ENCODE data around the gene RGS10.

RGS10 gene

DNA sequence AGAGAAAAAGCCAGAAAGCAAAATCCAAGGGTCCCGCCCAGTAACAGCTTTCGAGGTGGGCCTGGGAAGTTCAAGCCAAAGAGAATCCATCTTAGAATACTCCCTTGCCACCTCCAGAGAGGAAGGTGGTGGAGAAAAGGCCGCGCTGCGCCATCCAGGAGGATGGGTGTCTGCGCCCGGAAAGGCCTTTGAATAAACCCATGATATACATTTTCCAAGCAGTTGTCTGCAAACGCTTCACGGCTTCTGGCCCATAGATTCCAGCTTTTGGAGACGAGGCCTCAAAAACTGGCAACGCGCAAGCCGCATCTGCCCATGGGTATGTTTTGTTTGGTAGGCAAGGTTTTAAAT is 17.8 kb downstream of the RGS10 start:
- no peak for TF ChIP-seq EZH2 (optimal IDR thresholded peaks at IDR 0.05; ENCODE audit: low read depth, low read length)
- TF ChIP-seq, protein P1, sequence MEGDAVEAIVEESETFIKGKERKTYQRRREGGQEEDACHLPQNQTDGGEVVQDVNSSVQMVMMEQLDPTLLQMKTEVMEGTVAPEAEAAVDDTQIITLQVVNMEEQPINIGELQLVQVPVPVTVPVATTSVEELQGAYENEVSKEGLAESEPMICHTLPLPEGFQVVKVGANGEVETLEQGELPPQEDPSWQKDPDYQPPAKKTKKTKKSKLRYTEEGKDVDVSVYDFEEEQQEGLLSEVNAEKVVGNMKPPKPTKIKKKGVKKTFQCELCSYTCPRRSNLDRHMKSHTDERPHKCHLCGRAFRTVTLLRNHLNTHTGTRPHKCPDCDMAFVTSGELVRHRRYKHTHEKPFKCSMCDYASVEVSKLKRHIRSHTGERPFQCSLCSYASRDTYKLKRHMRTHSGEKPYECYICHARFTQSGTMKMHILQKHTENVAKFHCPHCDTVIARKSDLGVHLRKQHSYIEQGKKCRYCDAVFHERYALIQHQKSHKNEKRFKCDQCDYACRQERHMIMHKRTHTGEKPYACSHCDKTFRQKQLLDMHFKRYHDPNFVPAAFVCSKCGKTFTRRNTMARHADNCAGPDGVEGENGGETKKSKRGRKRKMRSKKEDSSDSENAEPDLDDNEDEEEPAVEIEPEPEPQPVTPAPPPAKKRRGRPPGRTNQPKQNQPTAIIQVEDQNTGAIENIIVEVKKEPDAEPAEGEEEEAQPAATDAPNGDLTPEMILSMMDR (IDR thresholded peaks at IDR 0.05; ENCODE audit: low read length), result no peak
- TF ChIP-seq EZH2phosphoT487 (IDR thresholded peaks at IDR 0.05; ENCODE audit: low read length), result no peak
- Histone ChIP-seq H3K9ac (ENCODE audit: low read length) (no peak overlapping the region), H3K4me1 (ENCODE audit: low read length) (no peaks in the 10 kb centered on the region)

DNA sequence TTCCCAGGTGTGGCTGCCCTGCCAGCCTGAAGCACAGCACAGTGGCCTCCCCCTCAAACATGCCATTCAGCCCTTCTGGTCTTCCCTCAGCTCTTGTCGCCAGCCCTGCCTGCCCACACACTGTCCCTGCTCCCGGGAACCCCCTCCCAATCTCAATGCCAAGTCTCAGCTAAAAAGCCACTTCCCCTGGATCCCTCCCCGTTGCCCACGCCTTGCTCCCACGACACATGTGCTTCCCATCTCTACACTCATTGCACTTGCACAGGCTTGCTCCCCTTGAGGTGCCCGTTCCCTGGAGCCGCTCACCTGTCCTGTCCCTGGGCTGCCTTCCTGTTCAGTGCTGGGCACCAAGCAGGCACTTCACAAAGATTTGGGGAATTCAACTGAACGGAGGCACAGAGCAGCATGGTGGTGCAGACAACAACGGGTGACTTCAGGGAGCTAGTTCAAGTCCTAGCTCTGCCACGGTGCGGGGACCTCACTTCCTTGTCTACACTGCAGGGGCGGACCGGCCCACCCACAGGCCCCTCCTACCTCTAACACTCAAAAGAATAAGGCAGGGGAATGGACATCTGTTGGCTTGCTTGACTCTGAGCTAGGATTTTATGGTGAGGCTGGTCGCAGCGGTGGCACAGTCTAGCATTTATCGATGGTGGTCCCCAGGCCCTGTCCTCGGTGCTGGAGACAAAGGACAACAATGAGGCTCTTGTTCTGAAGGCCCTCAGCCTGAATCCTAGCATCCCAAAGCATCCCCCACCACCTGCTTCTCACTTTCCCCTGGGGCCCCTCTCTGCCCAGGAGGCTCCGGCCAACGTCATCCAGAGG is 18.4 kb downstream of the RGS10 start:
- Histone ChIP-seq H3K4me1 (ENCODE audit: low read length) (no peaks in the 10 kb centered on the region), H3F3A (ENCODE audit: insufficient read depth, low read length) (no peaks in the 10 kb centered on the region), H4K20me1 (ENCODE audit: insufficient read depth, low read length) (no peaks in the 10 kb centered on the region), H3K9me3 (replicated peaks; ENCODE audit: insufficient read depth, low read length) (no peaks in the 10 kb centered on the region), H2AFZ (ENCODE audit: low read length) (no peak overlapping the region), H3K4me2 (ENCODE audit: low read depth, low read length) (no peak overlapping the region), H3K27ac (ENCODE audit: low read length) (no peak overlapping the region), H3K79me2 (ENCODE audit: low read length) (no peaks in the 10 kb centered on the region), H3K9me2 (replicated peaks; ENCODE audit: insufficient read depth, low read length) (no peaks in the 10 kb centered on the region), H3K27me3 (replicated peaks; ENCODE audit: insufficient read depth, low read length) (no peaks in the 10 kb centered on the region), H3K4me3 (ENCODE audit: low read length) (no peak overlapping the region), H3K36me3 (replicated peaks; ENCODE audit: insufficient read depth, low read length) (no peaks in the 10 kb centered on the region; the same call in 1 of the 2 replicates), H3K9ac (ENCODE audit: low read length) (no peak overlapping the region)
- DNase-seq, result no peak
- TF ChIP-seq, protein P1 (IDR thresholded peaks at IDR 0.05; ENCODE audit: low read length), result no peak
- TF ChIP-seq EZH2 (optimal IDR thresholded peaks at IDR 0.05; ENCODE audit: low read depth, low read length), result no peak
- TF ChIP-seq EZH2phosphoT487 (IDR thresholded peaks at IDR 0.05; ENCODE audit: low read length), result no peak

More for the DNA sequence above, 17.8 kb downstream of the RGS10 start:
- DNase-seq, result no peak
- Histone ChIP-seq H3K27ac (ENCODE audit: low read length) (no peak overlapping the region), H3K36me3 (replicated peaks; ENCODE audit: insufficient read depth, low read length) (no peaks in the 10 kb centered on the region; the same call in 1 of the 2 replicates), H3K9me2 (replicated peaks; ENCODE audit: insufficient read depth, low read length) (no peaks in the 10 kb centered on the region), H2AFZ (ENCODE audit: low read length) (no peak overlapping the region), H3K27me3 (replicated peaks; ENCODE audit: insufficient read depth, low read length) (no peaks in the 10 kb centered on the region), H3K79me2 (ENCODE audit: low read length) (no peaks in the 10 kb centered on the region), H3K9me3 (replicated peaks; ENCODE audit: insufficient read depth, low read length) (no peaks in the 10 kb centered on the region), H3F3A (ENCODE audit: insufficient read depth, low read length) (no peaks in the 10 kb centered on the region), H4K20me1 (ENCODE audit: insufficient read depth, low read length) (no peaks in the 10 kb centered on the region), H3K4me2 (ENCODE audit: low read depth, low read length) (no peak overlapping the region), H3K4me3 (ENCODE audit: low read length) (no peak overlapping the region)

DNA sequence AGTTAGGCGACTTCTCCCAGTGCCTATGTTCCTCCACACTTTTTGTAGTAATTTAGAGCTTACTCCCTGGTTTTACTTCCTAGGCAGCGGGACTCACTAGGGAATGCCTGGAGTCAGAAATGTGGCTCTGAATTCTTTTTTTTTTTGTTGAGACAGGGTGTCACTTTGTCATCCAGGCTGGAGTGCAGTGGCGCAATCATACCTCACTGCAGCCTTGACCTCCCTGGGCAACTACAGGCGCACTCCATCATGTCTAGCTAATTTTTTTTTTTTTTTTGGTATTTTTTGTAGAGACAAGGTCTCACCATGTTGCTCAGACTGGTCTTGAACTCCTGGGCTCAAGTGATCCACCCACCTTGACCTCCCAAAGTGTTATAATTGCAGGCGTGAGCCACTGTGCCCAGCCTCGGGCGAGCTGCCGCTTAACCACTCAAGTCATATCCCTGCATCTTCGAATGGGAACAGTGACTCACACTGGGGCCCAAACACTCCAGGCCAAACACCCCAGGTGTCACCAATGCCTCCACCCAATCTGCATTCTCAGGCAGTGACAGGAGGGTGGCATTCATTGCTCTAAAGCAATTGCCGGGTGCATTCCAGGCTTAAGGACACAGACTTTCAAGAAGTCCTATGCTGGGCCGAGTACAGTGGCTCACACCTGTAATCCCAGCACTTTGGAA is 19.6 kb downstream of the RGS10 start:
- Histone ChIP-seq H4K20me1 (ENCODE audit: insufficient read depth, low read length) (no peaks in the 10 kb centered on the region), H3K79me2 (ENCODE audit: low read length) (no peaks in the 10 kb centered on the region), H3K9ac (ENCODE audit: low read length) (no peak overlapping the region), H3K9me2 (replicated peaks; ENCODE audit: insufficient read depth, low read length) (no peaks in the 10 kb centered on the region), H3K9me3 (replicated peaks; ENCODE audit: insufficient read depth, low read length) (no peaks in the 10 kb centered on the region), H3K36me3 (replicated peaks; ENCODE audit: insufficient read depth, low read length) (no peaks in the 10 kb centered on the region; the same call in 1 of the 2 replicates), H3K4me1 (ENCODE audit: low read length) (peaks cover 6% of the 10 kb centered on the region), H3K27ac (ENCODE audit: low read length) (no peak overlapping the region), H2AFZ (ENCODE audit: low read length) (no peak overlapping the region), H3F3A (ENCODE audit: insufficient read depth, low read length) (no peaks in the 10 kb centered on the region), H3K4me3 (ENCODE audit: low read length) (no peak overlapping the region), H3K27me3 (replicated peaks; ENCODE audit: insufficient read depth, low read length) (no peaks in the 10 kb centered on the region), H3K4me2 (ENCODE audit: low read depth, low read length) (no peak overlapping the region)
- TF ChIP-seq EZH2phosphoT487 (IDR thresholded peaks at IDR 0.05; ENCODE audit: low read length) (no peak), EZH2 (optimal IDR thresholded peaks at IDR 0.05; ENCODE audit: low read depth, low read length) (no peak)
- TF ChIP-seq, protein P1 (IDR thresholded peaks at IDR 0.05; ENCODE audit: low read length), result no peak
- no peak for DNase-seq

Measured in MM.1S (cell line).